NK-92 treated with Interleukin-12 subunit alpha and Interleukin-12 subunit beta, amount 100 ng/mL, for 24 hours (cell line): Measurements from ENCODE around the gene UST.
"Not testable (repeated sequence)": the region's sequence is repeated elsewhere in the genome, so short reads cannot be mapped to it uniquely, and the experiment has no call there.

ENCODE experiments used
- DNase-seq: peaks from one replicate; lab custom pipeline; 2025; lab: John Stamatoyannopoulos, UW

UST gene

GRCh38 chr6:148951662-148952061 lies 204.8 kb downstream of the UST start:
- DNase-seq, result no peak

DNA sequence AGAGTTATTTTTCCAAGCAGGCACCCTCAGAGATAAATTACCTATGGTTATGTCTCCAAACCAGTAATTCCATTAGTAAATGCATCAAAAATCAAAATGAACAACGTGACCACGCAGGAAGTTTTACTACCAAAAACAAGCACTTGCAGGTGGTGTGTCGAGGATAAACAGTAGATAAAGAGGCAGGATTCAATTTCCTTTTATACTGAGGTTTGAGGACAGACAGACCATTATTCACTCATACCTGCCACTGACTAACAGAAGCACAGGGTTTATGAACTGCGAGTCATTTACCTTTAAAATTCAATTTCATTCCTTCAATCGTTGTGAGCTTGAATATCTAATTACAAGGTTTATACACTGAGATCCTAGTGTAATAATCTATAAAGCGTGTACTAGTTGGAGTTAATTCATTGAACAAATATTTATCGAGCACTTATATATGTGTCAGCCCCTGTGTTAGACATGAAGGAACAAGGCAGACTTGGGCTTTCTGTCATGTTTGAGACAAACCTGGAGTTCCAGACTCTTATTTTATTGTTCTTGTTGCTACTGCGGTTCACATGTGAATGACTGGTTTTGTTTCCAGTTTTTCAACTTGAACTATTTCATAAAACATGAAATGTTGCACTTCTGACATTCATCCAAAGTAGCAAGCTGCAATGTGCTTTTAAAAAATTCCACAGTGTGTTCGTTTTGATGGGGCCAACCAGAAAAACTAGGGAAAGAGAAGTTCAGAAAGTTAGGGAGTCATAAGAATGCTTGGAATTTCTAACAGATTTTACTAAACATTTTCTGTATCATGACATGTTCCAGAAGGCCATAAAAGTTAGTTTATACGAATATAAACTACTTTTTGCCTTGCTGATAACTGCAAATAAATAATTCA lies 205.6 kb downstream of the UST start:
- no peak for DNase-seq

DNA sequence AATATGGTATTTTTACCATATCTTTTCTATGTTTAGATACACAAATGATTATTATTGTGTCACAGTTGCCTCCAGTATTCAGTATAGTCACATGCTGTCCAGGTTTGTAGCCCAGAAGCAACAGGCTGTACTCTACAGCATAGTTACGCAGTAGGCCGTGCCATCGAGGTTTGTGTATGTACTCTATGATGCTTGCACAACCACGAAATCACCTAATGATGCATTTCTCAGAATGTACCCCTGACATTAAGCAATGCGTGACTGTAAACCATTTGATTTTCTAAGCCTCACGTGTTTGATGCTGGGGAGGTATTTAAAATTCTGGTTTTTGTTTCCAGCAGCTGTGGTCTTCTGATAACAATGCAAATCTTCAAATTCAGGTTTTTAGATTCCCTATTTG lies 207.6 kb downstream of the UST start:
- no peak for DNase-seq

GRCh38 chr6:148954934-148955333 lies 208.1 kb downstream of the UST start:
- DNase-seq, result no peak

DNA sequence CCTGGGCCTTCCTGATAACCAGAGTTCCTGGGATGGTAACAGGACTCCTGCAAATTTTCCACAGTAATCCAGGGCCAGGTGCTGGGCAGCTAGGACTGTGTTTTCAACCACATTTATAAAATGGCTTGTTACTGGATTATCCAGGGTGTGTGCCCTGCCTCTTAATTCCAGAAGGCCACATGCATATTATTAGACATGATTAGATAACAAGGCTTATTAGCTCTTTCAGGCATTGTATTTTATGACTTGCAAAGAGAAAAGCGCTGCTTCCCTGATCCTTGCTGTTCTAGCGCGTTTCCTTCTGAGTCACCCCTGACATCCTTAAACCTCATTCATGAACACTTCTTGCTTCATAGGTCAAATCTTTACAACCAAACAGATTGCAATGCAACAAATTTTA lies 208.6 kb downstream of the UST start:
- no peak for DNase-seq

- not testable (repeated sequence) for DNase-seq
Measured at GRCh38 chr6:148956163-148956562, 209.3 kb downstream of the UST start.

DNA sequence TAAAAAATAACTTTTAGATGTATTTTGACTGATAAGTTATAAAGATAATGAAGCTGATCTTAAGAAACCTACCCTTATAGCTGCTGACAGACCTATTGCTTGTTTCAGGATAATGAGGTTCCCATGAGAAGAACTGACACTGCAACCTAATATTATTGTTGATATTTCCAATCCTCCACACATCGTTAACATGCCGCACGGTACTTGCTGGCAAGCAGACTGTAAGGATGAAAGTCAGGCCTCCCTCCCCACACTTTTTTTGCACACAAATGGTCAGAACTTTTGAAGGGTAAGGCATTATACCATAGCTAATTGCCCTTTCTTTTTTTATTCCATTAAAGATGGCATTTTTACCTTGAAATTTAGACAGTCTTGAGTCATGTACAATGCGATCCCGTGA lies 210.9 kb downstream of the UST start:
- no peak for DNase-seq

- DNase-seq, result no peak
Measured at GRCh38 chr6:148959008-148959407, 212.2 kb downstream of the UST start.

DNA sequence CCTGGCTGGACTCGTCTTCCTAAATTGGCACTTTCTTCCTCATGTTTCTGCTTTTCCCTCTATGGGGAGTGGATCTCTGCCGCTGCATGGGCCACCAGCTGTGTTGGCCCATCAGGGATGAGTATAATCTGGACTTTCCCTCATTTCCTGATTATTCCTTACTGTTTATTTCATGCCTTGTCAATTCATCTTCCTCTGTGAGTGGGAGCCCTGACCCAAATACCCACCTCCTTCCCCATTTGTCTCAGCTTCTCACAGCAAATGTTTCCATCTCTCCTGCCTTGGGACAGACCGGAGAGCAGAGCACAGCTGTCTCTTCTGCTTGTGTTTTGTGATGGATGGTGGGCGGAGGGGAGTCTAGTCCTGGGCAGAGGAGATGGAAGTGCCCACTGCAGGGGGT lies 212.7 kb downstream of the UST start:
- DNase-seq, result no peak

- DNase-seq, result no peak
Measured at GRCh38 chr6:148962854-148963515, 216.2 kb downstream of the UST start.

- no peak for DNase-seq
Measured at GRCh38 chr6:148963738-148964137, 216.9 kb downstream of the UST start.

- DNase-seq, result no peak
Measured at GRCh38 chr6:148964467-148964866, 217.6 kb downstream of the UST start.

GRCh38 chr6:148965287-148965686 lies 218.5 kb downstream of the UST start:
- DNase-seq, result no peak

GRCh38 chr6:148967011-148967520 lies 220.2 kb downstream of the UST start:
- DNase-seq, result no peak

GRCh38 chr6:148967541-148967956 lies 220.7 kb downstream of the UST start:
- DNase-seq, result no peak

GRCh38 chr6:148968771-148969602 lies 222.2 kb downstream of the UST start:
- DNase-seq, result no peak

- DNase-seq, result no peak
Measured at GRCh38 chr6:148969603-148970061, 222.8 kb downstream of the UST start.

GRCh38 chr6:148971031-148971927 lies 224.4 kb downstream of the UST start:
- DNase-seq, result no peak

GRCh38 chr6:148972481-148972880 lies 225.7 kb downstream of the UST start:
- DNase-seq, result no peak

- no peak for DNase-seq
Measured at GRCh38 chr6:148973538-148974208, 226.8 kb downstream of the UST start.

- no peak for DNase-seq
Measured at GRCh38 chr6:148974351-148974750, 227.5 kb downstream of the UST start.
